Right atrium auricular region (tissue), 2 donors: ENCODE measurements around the gene CREBBP. TPM values are rescaled to one million over a fixed set of nuclear protein-coding genes. Genes with fewer than 3 reads are reported as not detected.

ENCODE experiments used
- DNase-seq: peaks from one replicate; pipeline ENCODE4 v3.0.0-alpha.2; 2019; ENCODE audit warnings: low spot score
- H3K27ac ChIP-seq, 2 donors: fragments of 200-600 bp; sonication (generic); 1 replicate in 1 of 2; 2 replicates in 1 of 2; pipeline ENCODE4 v1.5.1; 2016 to 2019
- H3K27me3 ChIP-seq, 2 donors: fragments of 200-600 bp; sonication (generic); one replicate each; pipeline versions ENCODE4 v1.5.1 to v1.6.0; 2017 to 2019
- H3K36me3 ChIP-seq: fragments of 200-600 bp; sonication (generic); one replicate; pipeline ENCODE4 v1.5.1; 2016
- H3K4me1 ChIP-seq, 2 donors: fragments of 200-600 bp; sonication (generic); one replicate each; pipeline versions ENCODE4 v1.5.1 to v1.6.0; 2017 to 2019
- H3K4me3 ChIP-seq, 2 donors: fragments of 200-600 bp; sonication (generic); 1 replicate in 1 of 2; 2 replicates in 1 of 2; pipeline ENCODE4 v1.5.1; 2017 to 2019; ENCODE audit warnings: mild to moderate bottlenecking in 1 of 2, moderate library complexity in 1 of 2
- H3K9me3 ChIP-seq, 2 donors: fragments of 200-600 bp; sonication (generic); one replicate each; pipeline ENCODE4 v1.5.1; 2019
- total RNA-seq, 2 donors: library from RNA; depleted of rRNA; stranded (reverse); fragments of >200 nt; gene quantifications; one replicate each; pipeline ENCODE4 v1.1.0, GENCODE V29; 2016
- TF ChIP-seq, protein P1 (sequence below), 2 donors: fragments of 200-600 bp; sonication (generic); IDR thresholded peaks; one replicate each; pipeline ENCODE4 v1.5.1; 2019; ENCODE audit warnings: antibody characterized with exemption in 2 of 2

Gene CREBBP
- total RNA-seq, 2 donors from 2014 or later, result 38.3 to 54.3 TPM

DNA sequence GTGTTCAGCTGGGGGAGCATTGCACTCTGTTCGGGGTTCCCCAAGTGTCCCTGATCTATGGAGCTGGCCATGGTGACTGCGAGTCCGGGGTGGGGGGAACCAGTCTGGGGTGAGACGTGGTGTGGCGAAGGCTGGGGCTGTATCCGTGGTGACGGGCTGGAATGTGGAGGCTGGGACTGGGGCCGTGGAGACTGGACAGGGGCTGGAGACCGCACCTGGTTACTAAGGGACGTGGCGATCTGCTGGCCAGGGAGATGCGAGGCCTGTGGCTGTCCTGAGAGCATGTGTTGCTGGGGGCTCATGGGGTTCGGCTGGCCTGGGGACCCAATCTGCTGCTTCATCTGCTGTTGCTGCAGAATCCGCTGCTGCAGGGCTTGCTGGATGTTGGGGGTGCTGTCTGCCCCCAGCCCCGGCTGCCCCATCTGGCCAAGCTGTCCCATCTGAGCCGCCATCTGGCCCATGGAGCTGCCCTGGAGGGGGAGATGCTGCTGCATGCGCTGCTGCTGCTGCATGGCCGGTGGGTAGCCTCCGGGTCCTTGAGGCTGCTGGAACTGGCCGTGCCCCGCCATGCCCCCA is 152.6 kb downstream of the CREBBP start:
- Histone ChIP-seq H3K27me3 (no peaks in the 10 kb centered on the region), H3K36me3 (peaks cover 55% of the 10 kb centered on the region)

GRCh38 chr16:3726021-3726687 is 154.4 kb downstream of the CREBBP start:
- H3K27ac ChIP-seq, result no peak overlapping the region
- no peak for DNase-seq
- H3K9me3 ChIP-seq, result no peaks in the 10 kb centered on the region
- H3K4me3 ChIP-seq, result no peak overlapping the region
- H3K27me3 ChIP-seq, result no peaks in the 10 kb centered on the region
- TF ChIP-seq, protein P1, sequence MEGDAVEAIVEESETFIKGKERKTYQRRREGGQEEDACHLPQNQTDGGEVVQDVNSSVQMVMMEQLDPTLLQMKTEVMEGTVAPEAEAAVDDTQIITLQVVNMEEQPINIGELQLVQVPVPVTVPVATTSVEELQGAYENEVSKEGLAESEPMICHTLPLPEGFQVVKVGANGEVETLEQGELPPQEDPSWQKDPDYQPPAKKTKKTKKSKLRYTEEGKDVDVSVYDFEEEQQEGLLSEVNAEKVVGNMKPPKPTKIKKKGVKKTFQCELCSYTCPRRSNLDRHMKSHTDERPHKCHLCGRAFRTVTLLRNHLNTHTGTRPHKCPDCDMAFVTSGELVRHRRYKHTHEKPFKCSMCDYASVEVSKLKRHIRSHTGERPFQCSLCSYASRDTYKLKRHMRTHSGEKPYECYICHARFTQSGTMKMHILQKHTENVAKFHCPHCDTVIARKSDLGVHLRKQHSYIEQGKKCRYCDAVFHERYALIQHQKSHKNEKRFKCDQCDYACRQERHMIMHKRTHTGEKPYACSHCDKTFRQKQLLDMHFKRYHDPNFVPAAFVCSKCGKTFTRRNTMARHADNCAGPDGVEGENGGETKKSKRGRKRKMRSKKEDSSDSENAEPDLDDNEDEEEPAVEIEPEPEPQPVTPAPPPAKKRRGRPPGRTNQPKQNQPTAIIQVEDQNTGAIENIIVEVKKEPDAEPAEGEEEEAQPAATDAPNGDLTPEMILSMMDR (IDR thresholded peaks at IDR 0.05), result no peak
- H3K4me1 ChIP-seq, result no peaks in the 10 kb centered on the region
- peaks cover 38% of the 10 kb centered on the region for H3K36me3 ChIP-seq

More for the DNA sequence above, 152.6 kb downstream of the CREBBP start:
- no peaks in the 10 kb centered on the region for H3K9me3 ChIP-seq
- no peak overlapping the region for H3K27ac ChIP-seq
- TF ChIP-seq, protein P1 (IDR thresholded peaks at IDR 0.05), result no peak
- H3K4me3 ChIP-seq, result no peak overlapping the region
- DNase-seq, result no peak
- no peaks in the 10 kb centered on the region for H3K4me1 ChIP-seq

DNA sequence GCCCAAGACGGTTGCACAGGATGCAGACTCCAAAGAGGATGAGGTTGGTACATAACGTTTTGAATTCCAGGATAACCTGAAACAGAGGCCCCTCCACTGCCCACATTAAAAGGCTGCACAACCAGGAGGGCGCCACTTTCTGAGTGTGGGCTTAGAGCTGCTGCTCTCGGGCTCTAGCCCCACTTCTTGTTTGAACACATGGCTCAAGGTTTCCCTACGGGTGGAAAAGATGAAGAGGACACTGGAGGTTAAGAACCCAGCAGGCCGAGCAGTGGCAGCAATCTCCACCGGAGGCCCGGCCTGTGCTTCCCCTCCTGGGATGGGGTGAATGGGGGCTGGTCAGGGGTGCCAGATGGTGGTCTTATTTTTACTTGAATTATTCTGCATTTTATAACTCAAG is 155.2 kb downstream of the CREBBP start:
- Histone ChIP-seq H3K27ac (no peak overlapping the region), H3K9me3 (no peaks in the 10 kb centered on the region), H3K36me3 (peaks cover 29% of the 10 kb centered on the region), H3K27me3 (no peaks in the 10 kb centered on the region), H3K4me1 (no peaks in the 10 kb centered on the region), H3K4me3 (no peak overlapping the region)
- TF ChIP-seq, protein P1 (IDR thresholded peaks at IDR 0.05), result no peak
- no peak for DNase-seq

DNA sequence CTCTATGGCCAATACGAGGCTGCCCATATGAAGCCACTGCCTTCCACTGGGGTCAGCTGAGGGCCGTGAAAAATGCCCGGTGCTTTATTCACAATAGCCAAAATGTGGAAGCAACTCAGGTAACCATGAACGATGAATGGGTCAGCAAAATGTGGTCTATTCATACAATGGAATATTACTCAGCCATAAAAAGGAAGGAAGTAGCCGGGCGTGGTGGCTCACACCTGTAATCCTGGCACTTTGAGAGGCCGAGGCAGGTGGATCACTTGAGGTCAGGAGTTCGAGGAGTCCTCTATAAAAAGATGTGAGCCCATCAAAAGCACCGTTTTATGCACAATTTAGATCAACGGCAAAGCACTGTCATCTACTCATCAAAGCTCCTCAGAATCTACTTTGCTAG is 158.0 kb downstream of the CREBBP start:
- no peaks in the 10 kb centered on the region for H3K27me3 ChIP-seq
- peaks cover 0 to 7% of the 10 kb centered on the region in 2 donors for H3K4me1 ChIP-seq
- DNase-seq, result no peak
- peaks cover 1% of the 10 kb centered on the region for H3K36me3 ChIP-seq
- no peak overlapping the region for H3K27ac ChIP-seq
- TF ChIP-seq, protein P1 (IDR thresholded peaks at IDR 0.05), result no peak
- H3K9me3 ChIP-seq, result no peaks in the 10 kb centered on the region
- no peak overlapping the region for H3K4me3 ChIP-seq

- H3K4me1 ChIP-seq, result peaks cover 0 to 19% of the 10 kb centered on the region in 2 donors
- TF ChIP-seq, protein P1 (IDR thresholded peaks at IDR 0.05), result no peak
- H3K27me3 ChIP-seq, result no peaks in the 10 kb centered on the region
- H3K4me3 ChIP-seq, result no peak overlapping the region
- no peak overlapping the region for H3K27ac ChIP-seq
- no peak for DNase-seq
- H3K9me3 ChIP-seq, result no peaks in the 10 kb centered on the region
- no peaks in the 10 kb centered on the region for H3K36me3 ChIP-seq
Observed at GRCh38 chr16:3720418-3720817, 160.1 kb downstream of the CREBBP start.
